Measurements from ENCODE around the gene TAF15.

GRCh38 chr17:35774499-35774898 is 34.8 kb upstream of the TAF15 start:
- TF ChIP-seq CREB1 (IDR thresholded peaks at IDR 0.05; ENCODE audit: low read depth) (no peak), REST (IDR thresholded peaks at IDR 0.05; ENCODE audit: low read depth, low read length) (no peak), CTCF (IDR thresholded peaks at IDR 0.05 in 2 of 3, conservative IDR thresholded peaks at IDR 0.05 in 1 of 3; ENCODE audit: control insufficient read depth in 2 of 3, extremely low read depth in 1 of 3, insufficient read depth in 1 of 3, low read depth in 3 of 3, low read length in 3 of 3) (no peak)

All from GM12878 (cell line).